HFFc6 (cell line): ENCODE results near the gene ELF1. TPM values are rescaled to one million over a fixed set of nuclear protein-coding genes. Genes with fewer than 3 reads are reported as not detected.

Source experiments
- DNase-seq: peaks from one replicate; pipeline ENCODE4 v3.0.0-alpha.2; 2018
- H3K27ac Mint-ChIP-seq: 2 replicates; pipeline ENCODE4 v1.8.0; 2020; ENCODE audit warnings: mild to moderate bottlenecking, mixed read lengths
- H3K27me3 Mint-ChIP-seq: 2 replicates; pipeline ENCODE4 v1.8.0; 2021; ENCODE audit warnings: mild to moderate bottlenecking, moderate library complexity, mixed read lengths; ENCODE audit not compliant: insufficient read depth
- H3K36me3 Mint-ChIP-seq: 2 replicates; pipeline ENCODE4 v1.8.0; 2021; ENCODE audit warnings: low read depth, mixed read lengths
- H3K4me1 Mint-ChIP-seq: 2 replicates; pipeline ENCODE4 v1.8.0; 2020; ENCODE audit warnings: low read depth, mixed read lengths
- H3K4me3 Mint-ChIP-seq: 2 replicates; pipeline ENCODE4 v1.8.0; 2020; ENCODE audit warnings: mild to moderate bottlenecking, moderate library complexity, mixed read lengths
- H3K9me3 Mint-ChIP-seq: 2 replicates; pipeline ENCODE4 v1.8.0; 2020; ENCODE audit warnings: mild to moderate bottlenecking, mixed read lengths
- total RNA-seq, 6 experiments: library from RNA; stranded (reverse); fragmentation: NEBNext Ultra II Directional; extraction: Animal tissue kit (Norgen Biotek cat#: 25700); gene quantifications; 2 replicates in 1 of 6; 3 replicates in 5 of 6; pipeline ENCODE4 v1.2.3, GENCODE V29; 2021
- TF ChIP-seq, protein P1 (sequence below): fragments of 200-600 bp; sonication (generic); IDR thresholded peaks from 2 replicates; pipeline ENCODE4 v1.5.0; 2021; ENCODE audit warnings: antibody characterized with exemption, mild to moderate bottlenecking

The ELF1 gene
- total RNA-seq, 6 experiments from 2014 or later = 25.5 to 37.7 (median 33.4) TPM

DNA sequence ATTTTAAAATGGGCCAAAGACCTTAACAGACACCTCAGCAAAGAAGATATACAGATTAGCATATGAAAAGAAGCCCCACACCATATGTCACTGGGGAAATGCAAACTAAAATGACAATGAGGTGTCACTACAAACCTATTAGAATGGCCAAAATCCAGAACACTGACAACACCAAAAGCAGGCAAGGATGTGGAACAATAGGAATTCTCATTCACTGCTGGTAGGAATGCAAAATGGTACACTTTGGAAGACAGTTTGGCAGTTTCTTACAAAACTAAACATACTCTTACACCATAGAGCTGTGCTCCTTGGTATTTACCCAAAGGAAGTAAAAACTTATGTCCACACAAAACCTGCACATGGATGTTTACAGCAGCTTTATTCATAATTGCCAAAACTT is 23.1 kb downstream of the ELF1 start:
- TF ChIP-seq, protein P1, sequence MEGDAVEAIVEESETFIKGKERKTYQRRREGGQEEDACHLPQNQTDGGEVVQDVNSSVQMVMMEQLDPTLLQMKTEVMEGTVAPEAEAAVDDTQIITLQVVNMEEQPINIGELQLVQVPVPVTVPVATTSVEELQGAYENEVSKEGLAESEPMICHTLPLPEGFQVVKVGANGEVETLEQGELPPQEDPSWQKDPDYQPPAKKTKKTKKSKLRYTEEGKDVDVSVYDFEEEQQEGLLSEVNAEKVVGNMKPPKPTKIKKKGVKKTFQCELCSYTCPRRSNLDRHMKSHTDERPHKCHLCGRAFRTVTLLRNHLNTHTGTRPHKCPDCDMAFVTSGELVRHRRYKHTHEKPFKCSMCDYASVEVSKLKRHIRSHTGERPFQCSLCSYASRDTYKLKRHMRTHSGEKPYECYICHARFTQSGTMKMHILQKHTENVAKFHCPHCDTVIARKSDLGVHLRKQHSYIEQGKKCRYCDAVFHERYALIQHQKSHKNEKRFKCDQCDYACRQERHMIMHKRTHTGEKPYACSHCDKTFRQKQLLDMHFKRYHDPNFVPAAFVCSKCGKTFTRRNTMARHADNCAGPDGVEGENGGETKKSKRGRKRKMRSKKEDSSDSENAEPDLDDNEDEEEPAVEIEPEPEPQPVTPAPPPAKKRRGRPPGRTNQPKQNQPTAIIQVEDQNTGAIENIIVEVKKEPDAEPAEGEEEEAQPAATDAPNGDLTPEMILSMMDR = no peak
- DNase-seq = no peak
- H3K4me1 Mint-ChIP-seq = peaks cover 5% of the 10 kb centered on the region; the same call in 1 of the 2 replicates
- H3K27ac Mint-ChIP-seq = no peak overlapping the region
- no peaks in the 10 kb centered on the region for H3K9me3 Mint-ChIP-seq
- no peak overlapping the region for H3K4me3 Mint-ChIP-seq
- peaks cover 5% of the 10 kb centered on the region for H3K36me3 Mint-ChIP-seq
- no peaks in the 10 kb centered on the region; the same call in 1 of the 2 replicates for H3K27me3 Mint-ChIP-seq

DNA sequence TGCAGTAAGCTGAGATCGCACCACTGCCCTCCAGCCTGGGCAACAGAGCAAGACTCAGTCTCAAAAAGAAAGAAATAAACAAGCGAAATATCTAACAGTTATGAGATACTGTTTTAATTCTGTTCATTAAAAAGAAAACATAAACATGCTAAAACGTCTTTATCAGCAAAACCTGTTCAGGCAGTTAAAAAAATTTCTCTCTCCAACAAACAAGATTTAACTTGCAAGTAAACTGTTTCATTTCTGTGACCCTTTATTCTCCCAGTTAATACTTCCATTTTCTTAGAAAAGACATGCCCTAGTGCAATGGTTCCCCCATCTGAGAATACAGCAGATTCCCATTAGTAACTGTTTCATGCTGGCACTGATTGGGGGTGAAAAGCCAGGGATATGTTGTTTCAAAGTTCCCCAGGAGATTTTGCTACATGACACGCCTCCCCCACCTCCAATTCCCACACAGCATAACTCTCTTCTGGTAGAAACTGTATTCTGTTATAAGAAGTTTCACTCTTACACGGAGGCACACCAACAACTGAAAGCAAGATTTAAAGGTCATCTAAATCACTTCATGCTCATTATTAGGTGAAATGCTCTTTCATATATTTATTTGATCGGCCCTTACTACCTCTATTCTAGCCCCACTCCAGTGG is 24.4 kb downstream of the ELF1 start:
- H3K27ac Mint-ChIP-seq = no peak overlapping the region
- H3K36me3 Mint-ChIP-seq = peaks cover 5% of the 10 kb centered on the region

DNA sequence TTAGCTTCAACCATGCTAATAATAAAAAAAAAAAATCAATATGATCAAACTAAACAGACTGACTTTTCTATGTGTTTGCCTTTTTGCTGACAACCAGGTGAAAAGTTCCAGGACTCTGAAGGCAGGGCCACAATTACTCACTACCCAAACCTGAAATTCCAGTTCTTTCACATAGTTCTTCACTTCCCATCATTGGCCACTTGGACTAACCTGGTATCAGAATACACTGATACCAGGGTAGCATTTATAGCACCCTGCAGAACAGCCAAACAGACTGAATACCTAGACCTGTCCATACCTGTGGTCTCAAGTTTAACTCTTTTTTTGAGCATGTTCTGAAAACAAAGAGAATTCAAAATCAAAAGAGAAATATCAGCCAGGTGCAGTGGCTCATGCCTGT is 25.1 kb downstream of the ELF1 start:
- no peak overlapping the region for H3K27ac Mint-ChIP-seq
- peaks cover 5% of the 10 kb centered on the region; the same call in 1 of the 2 replicates for H3K4me1 Mint-ChIP-seq
- H3K4me3 Mint-ChIP-seq = no peak overlapping the region
- TF ChIP-seq, protein P1 = no peak
- peaks cover 2% of the 10 kb centered on the region for H3K36me3 Mint-ChIP-seq
- H3K27me3 Mint-ChIP-seq = no peaks in the 10 kb centered on the region; the same call in 1 of the 2 replicates
- DNase-seq = no peak
- H3K9me3 Mint-ChIP-seq = no peaks in the 10 kb centered on the region

More for the DNA sequence above, 24.4 kb downstream of the ELF1 start:
- no peaks in the 10 kb centered on the region; the same call in 1 of the 2 replicates for H3K27me3 Mint-ChIP-seq
- DNase-seq = no peak
- TF ChIP-seq, protein P1 = no peak
- H3K4me1 Mint-ChIP-seq = peaks cover 5% of the 10 kb centered on the region; the same call in 1 of the 2 replicates
- no peak overlapping the region for H3K4me3 Mint-ChIP-seq
- no peaks in the 10 kb centered on the region for H3K9me3 Mint-ChIP-seq

DNA sequence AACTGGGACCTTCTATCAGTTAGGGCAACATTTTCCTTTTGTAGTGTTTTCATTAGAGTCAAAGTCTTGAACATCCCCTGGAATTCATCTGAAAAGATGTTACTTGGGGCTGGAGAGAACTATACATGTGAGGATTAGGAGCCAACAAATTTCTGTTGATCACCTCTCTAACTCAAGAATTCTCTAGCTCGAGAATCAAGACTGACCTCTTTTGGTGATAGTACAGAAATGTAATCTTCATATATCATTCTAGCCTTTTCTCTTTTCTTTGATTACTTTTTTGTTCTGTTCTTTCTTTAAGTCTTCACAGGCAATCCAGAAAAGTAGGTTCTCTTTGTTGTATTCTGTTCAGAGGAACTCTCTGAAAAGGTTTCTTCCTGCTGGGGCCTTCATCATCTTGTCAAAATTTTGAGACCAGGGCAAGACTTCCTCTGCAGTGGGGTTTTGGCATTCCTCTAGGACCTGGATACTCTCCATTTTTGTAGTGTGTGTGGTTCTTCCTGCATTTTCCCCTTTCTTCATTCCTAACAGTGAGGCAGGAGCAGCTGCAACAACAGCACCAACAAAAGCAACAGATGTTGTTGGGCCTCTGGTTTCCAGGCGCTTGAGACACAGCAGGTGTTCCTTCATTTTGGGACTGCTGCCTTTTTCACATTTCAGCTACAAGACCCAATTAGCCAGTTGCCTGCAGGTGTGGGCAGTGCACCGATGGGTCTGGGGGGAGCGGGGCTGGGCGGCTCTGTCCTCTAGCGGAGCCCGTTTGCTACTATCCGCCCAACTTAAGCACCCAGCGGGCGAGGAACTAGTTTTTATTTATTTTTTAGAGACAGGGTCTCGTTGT is 26.2 kb downstream of the ELF1 start:
- DNase-seq = no peak
- H3K36me3 Mint-ChIP-seq = no peaks in the 10 kb centered on the region; the same call in 1 of the 2 replicates
- H3K4me1 Mint-ChIP-seq = peaks cover 9% of the 10 kb centered on the region
- H3K27ac Mint-ChIP-seq = 0 out of 2 replicates have a peak overlapping the region, but pooled peaks have one; percentile 30
- no peaks in the 10 kb centered on the region; the same call in 1 of the 2 replicates for H3K27me3 Mint-ChIP-seq
- TF ChIP-seq, protein P1 = no peak
- H3K9me3 Mint-ChIP-seq = no peaks in the 10 kb centered on the region
- no peak overlapping the region for H3K4me3 Mint-ChIP-seq

DNA sequence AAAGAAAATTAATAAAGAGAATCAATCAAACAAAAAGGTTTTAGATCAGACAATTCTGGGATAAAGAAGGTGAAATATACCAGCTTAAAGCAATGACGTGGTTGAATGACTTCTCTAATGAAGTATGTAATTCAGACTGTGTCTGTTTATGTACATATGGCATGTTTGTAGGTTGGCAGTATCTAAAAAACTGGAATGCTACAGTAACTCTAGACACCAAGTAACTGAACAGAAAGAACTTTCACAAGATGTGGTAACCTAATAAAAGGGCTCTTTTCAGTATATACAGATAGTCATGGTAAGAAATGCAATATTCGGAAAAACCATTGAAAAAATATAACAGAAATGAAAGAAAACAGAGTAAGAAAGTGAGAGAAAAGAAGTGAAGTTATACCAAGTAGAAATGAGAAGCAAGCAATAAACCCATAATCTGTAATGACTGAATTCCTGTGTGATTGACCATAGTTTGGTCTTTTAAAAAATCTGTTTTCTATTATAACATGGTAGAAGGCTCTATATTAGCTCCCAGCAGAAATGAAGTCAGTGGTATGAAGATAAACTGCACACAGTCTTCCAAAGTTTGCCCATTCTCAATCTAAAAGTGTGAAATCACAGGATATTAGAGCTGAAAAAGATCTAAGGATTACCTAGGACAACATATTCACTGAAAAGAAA is 31.4 kb downstream of the ELF1 start:
- Mint-ChIP-seq H3K4me3 (no peak overlapping the region), H3K9me3 (no peaks in the 10 kb centered on the region), H3K27me3 (no peaks in the 10 kb centered on the region), H3K4me1 (peaks cover 45% of the 10 kb centered on the region), H3K36me3 (no peaks in the 10 kb centered on the region), H3K27ac (peak overlapping the region; percentile 3; the same call in 1 of the 2 replicates)
- DNase-seq = no peak
- TF ChIP-seq, protein P1 = no peak
